ENCODE data around the gene ERBB4.
"Not testable (repeated sequence)": the region's sequence is repeated elsewhere in the genome, so short reads cannot be mapped to it uniquely, and the experiment has no call there.

ERBB4 gene

DNA sequence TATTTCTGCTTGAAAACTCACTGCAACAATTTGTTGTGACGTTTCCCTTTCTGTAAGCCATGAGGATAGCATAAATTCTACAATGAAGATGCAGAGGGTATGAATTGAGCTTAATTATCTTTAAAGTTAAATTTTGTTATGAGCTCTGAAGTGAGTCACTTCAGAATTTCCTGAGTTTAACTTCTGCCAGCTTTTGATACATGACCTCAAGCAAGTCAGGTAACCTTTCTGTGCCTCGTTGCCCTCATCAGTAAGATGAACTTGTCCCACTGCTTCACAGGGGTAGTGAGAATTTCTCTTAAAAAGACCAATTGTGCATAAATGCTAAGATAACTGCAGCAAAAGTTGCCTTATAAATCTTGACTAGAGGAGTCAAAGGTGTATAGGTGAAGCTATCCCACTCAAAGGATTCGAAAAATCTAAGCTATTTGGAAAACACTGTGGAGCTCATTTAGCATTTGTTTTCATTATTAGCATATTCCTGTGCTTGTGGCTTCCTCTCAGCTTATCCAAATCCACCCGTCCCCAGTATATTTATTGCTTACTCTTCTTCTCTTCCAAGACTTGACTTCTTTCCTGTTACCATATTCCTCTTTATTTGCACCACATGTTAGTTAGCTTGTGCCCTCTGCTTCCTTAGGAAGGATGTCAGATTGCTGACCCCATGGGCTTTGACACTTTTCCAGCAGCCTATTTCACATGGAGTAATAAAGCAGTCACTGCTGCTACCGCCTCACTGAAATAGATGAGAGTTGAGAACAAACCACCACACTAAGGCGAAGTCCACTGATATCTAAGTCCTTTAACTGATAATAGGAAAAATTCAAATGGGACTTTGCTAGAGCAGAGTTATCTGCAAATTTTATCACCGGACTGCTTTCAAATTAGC is 428.6 kb downstream of the ERBB4 start:
- DNase-seq (ENCODE audit: extremely low spot score, insufficient read length, low read depth) (no peak), FAIRE-seq (no peak)

- no peak for FAIRE-seq
- no peak for DNase-seq (ENCODE audit: extremely low spot score, insufficient read length, low read depth)
Observed at GRCh38 chr2:212109217-212109616, 429.4 kb downstream of the ERBB4 start.

- DNase-seq (ENCODE audit: extremely low spot score, insufficient read length, low read depth) (no peak), FAIRE-seq (no peak)
Observed at GRCh38 chr2:212107989-212108388, 430.6 kb downstream of the ERBB4 start.

GRCh38 chr2:212107014-212107413 is 431.6 kb downstream of the ERBB4 start:
- FAIRE-seq (no peak), DNase-seq (ENCODE audit: extremely low spot score, insufficient read length, low read depth) (no peak)

GRCh38 chr2:212106536-212106935 is 432.1 kb downstream of the ERBB4 start:
- DNase-seq (ENCODE audit: extremely low spot score, insufficient read length, low read depth); FAIRE-seq: not testable (repeated sequence)

DNA sequence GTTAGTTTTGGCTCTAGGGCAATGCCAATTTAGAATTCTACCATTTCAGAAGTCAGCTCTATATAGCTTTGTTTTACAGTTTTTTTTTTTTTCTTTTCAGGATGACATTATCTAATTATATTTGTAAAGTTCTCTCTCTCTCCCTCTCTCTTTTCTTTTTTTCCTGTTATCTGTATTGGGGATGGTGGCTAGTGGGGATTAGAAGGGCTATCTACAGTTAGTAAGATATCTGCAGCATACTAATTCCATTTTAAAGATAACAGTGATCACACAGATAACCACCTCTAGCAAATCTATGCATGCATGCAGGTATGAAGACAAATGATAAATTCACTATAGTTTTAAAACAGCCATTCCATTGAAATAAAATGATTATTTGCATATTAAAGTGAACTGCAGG is 438.9 kb downstream of the ERBB4 start:
- no peak for FAIRE-seq
- no peak for DNase-seq (ENCODE audit: extremely low spot score, insufficient read length, low read depth)

GRCh38 chr2:212098966-212099365 is 439.6 kb downstream of the ERBB4 start:
- DNase-seq (ENCODE audit: extremely low spot score, insufficient read length, low read depth) (no peak), FAIRE-seq (no peak)

DNA sequence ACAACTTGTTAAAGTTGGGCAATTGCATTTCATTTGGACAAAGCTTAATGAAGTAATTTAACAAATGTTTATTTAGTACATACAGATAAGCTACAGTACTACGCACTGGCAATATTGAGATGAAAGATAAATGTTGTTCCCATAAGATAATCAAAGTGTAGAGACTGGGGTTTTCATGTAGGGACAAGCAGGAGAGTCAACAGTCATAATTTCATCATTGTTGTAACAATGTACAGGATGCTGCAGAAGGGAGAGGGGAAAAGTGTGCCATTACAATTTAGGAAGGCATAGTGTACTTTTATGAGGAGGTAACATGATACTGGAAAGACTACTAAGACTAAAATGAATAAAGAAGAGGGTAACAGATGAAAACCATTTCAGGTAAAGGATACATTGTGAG is 441.6 kb downstream of the ERBB4 start:
- FAIRE-seq (no peak), DNase-seq (ENCODE audit: extremely low spot score, insufficient read length, low read depth) (no peak)

DNA sequence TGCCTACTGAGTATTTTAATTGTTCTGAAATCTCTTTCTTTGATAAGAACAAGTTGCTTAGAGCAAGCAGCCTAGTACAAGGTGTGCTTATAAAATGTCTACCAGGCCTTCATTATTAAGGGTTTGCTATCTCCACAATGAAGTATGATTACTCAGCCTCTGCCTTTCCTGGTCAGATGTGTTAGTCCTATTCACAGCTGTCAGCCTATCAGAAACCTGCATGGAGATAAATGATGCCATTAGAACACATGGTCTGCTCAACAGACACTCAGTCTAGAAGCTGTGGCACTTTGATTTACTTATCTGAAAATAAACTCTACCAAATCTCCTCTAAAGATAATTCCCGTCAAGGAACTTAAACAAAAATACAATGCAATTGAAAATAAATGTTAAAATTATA is 448.7 kb downstream of the ERBB4 start:
- DNase-seq (ENCODE audit: extremely low spot score, insufficient read length, low read depth): no peak
- no peak for FAIRE-seq

DNA sequence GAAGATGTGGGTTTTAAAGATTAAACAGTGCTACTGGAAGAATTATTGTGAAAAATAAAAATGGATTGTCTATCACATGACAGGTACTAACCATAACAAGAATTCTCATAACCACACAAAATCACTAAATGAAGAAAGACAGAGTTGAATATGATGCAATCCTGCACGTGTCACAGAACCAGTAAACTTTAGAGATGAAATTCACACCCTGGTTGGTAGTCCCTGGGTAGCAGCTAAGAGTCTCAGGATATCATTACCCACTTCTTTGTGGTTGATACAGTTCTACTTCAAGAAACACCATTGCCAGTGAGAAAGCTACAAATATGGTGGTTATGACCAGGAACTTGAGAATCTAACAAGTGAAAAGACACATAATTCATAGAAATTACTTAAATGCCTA is 450.2 kb downstream of the ERBB4 start:
- FAIRE-seq: no peak

GRCh38 chr2:212083492-212083891 is 455.1 kb downstream of the ERBB4 start:
- DNase-seq (ENCODE audit: extremely low spot score, insufficient read length, low read depth): no peak
- FAIRE-seq: no peak

More for the DNA sequence above, 450.2 kb downstream of the ERBB4 start:
- no peak for DNase-seq (ENCODE audit: extremely low spot score, insufficient read length, low read depth)

DNA sequence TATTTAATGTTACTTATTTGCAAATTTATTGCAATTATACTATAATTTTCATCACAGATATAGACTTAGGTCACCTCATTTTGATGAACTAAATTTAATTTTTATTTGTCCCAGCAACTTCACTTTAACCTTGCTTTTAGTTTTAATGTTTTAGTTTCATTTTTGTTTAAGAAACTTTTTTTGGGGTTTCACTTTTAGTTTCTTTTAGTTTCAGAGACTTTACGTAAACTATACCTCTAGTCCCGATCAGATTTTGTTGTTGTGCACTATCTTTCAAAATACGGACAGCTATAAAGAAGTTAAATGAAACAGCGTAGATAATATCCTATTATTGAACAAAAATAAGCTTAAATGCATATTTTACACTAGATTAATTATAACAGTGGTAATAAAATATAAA is 460.5 kb downstream of the ERBB4 start:
- DNase-seq (ENCODE audit: extremely low spot score, insufficient read length, low read depth) (no peak), FAIRE-seq (peak; percentile 50)

- DNase-seq (ENCODE audit: extremely low spot score, insufficient read length, low read depth) (no peak), FAIRE-seq (no peak)
Observed at GRCh38 chr2:212076456-212076855, 462.1 kb downstream of the ERBB4 start.

DNA sequence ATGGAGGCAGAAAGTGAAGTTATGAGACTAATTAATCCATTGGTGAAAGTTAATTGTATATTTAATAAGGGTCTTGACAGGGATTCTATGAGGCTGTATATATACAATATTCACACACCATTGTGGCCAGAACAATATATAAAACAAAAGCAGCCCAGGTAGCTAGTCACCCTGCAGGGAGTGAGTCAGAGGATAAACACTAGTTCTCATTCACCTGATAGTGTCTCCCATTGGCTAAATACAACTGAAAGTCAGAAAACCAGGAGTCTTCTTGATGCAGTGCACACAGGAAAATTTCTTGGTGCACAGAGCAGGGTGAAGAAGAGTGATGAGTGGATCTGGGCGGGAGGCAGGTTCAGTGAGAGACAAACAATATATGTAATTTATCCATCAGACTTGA is 465.2 kb downstream of the ERBB4 start:
- DNase-seq (ENCODE audit: extremely low spot score, insufficient read length, low read depth) (no peak), FAIRE-seq (no peak)

DNA sequence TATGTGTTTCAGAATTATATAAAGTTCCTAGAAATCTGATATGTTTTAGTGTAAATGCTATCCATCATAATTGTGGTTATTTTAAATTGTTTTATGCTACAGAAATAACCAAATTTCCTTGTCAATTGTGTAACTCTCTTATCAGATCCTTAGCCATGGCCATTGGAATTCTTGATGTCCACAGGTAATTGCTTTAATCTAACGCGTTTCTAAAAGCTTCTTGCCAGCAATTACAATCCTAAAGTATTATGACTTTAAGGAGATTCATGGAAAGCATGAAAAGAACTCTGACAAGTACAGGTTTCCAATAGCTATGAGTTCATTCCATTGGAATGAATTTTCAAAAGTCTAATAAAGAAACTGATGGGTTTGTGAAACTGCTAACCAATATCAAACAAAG is 472.1 kb downstream of the ERBB4 start:
- FAIRE-seq (no peak), DNase-seq (ENCODE audit: extremely low spot score, insufficient read length, low read depth) (no peak)

DNA sequence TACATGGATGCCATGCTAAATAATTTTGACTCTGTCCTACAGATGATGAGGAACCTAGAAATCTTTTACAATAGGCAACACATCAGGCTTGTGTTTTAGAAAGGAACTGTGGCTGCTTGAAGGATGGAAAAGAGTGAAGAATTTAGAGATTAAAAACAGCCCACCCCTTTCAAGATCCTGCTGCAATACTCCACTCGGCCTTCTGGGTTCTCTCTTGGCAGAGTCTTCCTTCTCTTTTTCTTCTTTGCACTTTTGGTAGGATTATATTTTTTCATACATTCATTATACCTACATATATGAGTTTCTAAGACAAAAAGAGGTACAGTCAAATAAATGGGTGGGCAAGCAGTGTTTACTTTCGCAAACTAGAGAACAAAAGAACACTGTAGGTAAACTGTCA is 474.3 kb downstream of the ERBB4 start:
- DNase-seq (ENCODE audit: extremely low spot score, insufficient read length, low read depth) (no peak), FAIRE-seq (no peak)

GRCh38 chr2:212052412-212053159 is 486.0 kb downstream of the ERBB4 start:
- FAIRE-seq (no peak), DNase-seq (ENCODE audit: extremely low spot score, insufficient read length, low read depth) (no peak)

DNA sequence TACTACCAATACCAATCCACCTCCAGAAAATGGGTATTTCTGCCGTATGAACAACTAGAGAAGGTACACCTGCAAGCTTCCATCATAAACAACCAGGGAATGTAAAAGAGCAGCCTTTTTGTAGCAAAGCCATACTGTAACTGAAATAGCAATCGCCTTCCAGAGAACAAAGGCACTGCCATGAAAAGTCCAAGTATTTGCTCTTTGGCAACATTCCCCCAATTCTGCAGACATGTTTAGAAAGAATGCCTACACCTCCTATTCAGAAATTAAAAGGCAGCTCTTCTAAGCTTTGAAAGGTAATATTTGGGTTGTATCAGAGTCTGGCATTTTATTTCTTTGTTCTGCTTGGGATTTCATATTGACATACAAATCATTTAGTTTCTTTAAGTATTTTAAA is 487.7 kb downstream of the ERBB4 start:
- DNase-seq (ENCODE audit: extremely low spot score, insufficient read length, low read depth): no peak
- no peak for FAIRE-seq

DNA sequence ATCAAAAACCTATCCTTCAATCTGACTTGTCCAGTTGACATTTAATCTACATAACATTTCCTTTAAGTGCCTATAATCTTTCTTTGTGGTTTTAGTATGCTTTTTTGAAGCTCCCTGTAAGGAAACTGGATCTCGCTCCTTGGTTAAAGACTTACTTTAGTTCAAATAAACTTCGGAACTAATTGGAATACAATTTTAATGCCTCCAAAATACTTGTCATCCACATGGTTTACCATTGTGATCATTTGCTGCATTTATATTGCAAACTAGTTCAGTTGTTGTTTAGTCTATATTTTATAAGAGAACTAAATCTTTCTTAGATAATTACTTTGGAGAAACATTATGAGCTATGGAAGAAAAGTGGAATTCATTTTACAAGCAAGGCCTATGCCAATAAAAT is 496.0 kb downstream of the ERBB4 start:
- FAIRE-seq: no peak
- DNase-seq (ENCODE audit: extremely low spot score, insufficient read length, low read depth): no peak

GRCh38 chr2:212037062-212037461 is 501.5 kb downstream of the ERBB4 start:
- FAIRE-seq (no peak), DNase-seq (ENCODE audit: extremely low spot score, insufficient read length, low read depth) (no peak)

- FAIRE-seq (no peak), DNase-seq (ENCODE audit: extremely low spot score, insufficient read length, low read depth) (no peak)
Observed at GRCh38 chr2:212034841-212035585, 503.6 kb downstream of the ERBB4 start.
